GM12878 (cell line): Measurements from ENCODE around the gene MARCHF10. TPM values are rescaled to one million over a fixed set of nuclear protein-coding genes. Genes with fewer than 3 reads are reported as not detected.

Experiments used
- ATAC-seq: fragments of 200-7000 bp; cut with Tn5 transposase; 3 replicates; pipeline ENCODE4 v1.9.1; 2020; ENCODE audit warnings: mild to moderate bottlenecking, moderate library complexity
- BruUV-seq: library from RNA; stranded (reverse); fragments of 400-500 nt; replicated peaks from 2 replicates; lab custom pipeline; 2021; lab: Mats Ljungman, UMichigan
- CTCF ChIA-PET: fragments of 300-600 bp; sonication (Branson Sonifier 250); formaldehyde crosslinking; extraction: SDS; loops from one replicate; lab custom pipeline; 2021; ENCODE audit warnings: inconsistent platforms; lab: Yijun Ruan, JAX
- POLR2A ChIA-PET: fragments of 350-600 bp; formaldehyde crosslinking; extraction: SDS; loops from one replicate; lab custom pipeline; 2021; ENCODE audit warnings: inconsistent platforms; lab: Charles Lee
- RAD21 ChIA-PET: fragments of 300-600 bp; sonication (Branson Sonifier 250); formaldehyde crosslinking; loops from one replicate; lab custom pipeline; 2023; ENCODE audit warnings: antibody characterized with exemption; ENCODE audit not compliant: unreplicated experiment; lab: Charles Lee
- SMC1A ChIA-PET: fragments of 300-600 bp; sonication (Branson Sonifier 250); formaldehyde crosslinking; loops from one replicate; lab custom pipeline; 2023; ENCODE audit not compliant: unreplicated experiment, uncharacterized antibody; lab: Charles Lee
- DNase-seq: peaks from one replicate; pipeline ENCODE4 v3.0.0-alpha.2; 2011; ENCODE audit warnings: low read depth, low spot score
- FAIRE-seq: peaks from 3 replicates; lab custom pipeline; 2011; peaks lifted over from hg19 to GRCh38; lab: Jason Lieb, UNC
- H2AFZ ChIP-seq: 2 replicates; pipeline ENCODE4 v1.6.0; 2011; ENCODE audit warnings: low read depth, low read length, control low read depth; ENCODE audit not compliant: control insufficient read depth
- H3K27ac ChIP-seq: 2 replicates; pipeline ENCODE4 v1.5.1; 2011; ENCODE audit warnings: control low read depth; ENCODE audit not compliant: control insufficient read depth, insufficient read depth
- H3K27me3 ChIP-seq, 2 experiments: replicated peaks in 1 of 2; 2 replicates each; pipeline versions ENCODE4 v1.6.0 to v1.6.1; 2011; ENCODE audit warnings: low read length in 1 of 2; ENCODE audit not compliant: control insufficient read depth in 2 of 2, insufficient read depth in 2 of 2
- H3K36me3 ChIP-seq, 2 experiments: 2 replicates each; pipeline ENCODE4 v1.5.1; 2011; ENCODE audit warnings: low read length in 1 of 2; ENCODE audit not compliant: control insufficient read depth in 2 of 2, insufficient read depth in 2 of 2
- H3K4me1 ChIP-seq: 2 replicates; pipeline ENCODE4 v1.6.1; 2011; ENCODE audit warnings: mild to moderate bottlenecking, low read length, moderate library complexity, mixed read lengths; ENCODE audit not compliant: control insufficient read depth, insufficient read depth
- H3K4me2 ChIP-seq: 2 replicates; pipeline ENCODE4 v1.6.0; 2011; ENCODE audit warnings: control low read depth; ENCODE audit not compliant: control insufficient read depth, insufficient read depth
- H3K4me3 ChIP-seq: fragments of 200-600 bp; sonication (generic); 2 replicates; pipeline ENCODE4 v1.5.1; 2016
- H3K79me2 ChIP-seq: 2 replicates; pipeline ENCODE4 v1.6.0; 2011; ENCODE audit warnings: low read length; ENCODE audit not compliant: control insufficient read depth, insufficient read depth
- H3K9ac ChIP-seq: 2 replicates; pipeline ENCODE4 v1.8.0; 2011; ENCODE audit warnings: low read length, control low read depth, mixed read lengths; ENCODE audit not compliant: control insufficient read depth, insufficient read depth
- H3K9me3 ChIP-seq: replicated peaks from 3 replicates; pipeline ENCODE4 v1.5.1; 2011; ENCODE audit warnings: mild to moderate bottlenecking, low read length; ENCODE audit not compliant: control insufficient read depth, insufficient read depth
- H4K20me1 ChIP-seq: 2 replicates; pipeline ENCODE4 v1.6.0; 2011; ENCODE audit not compliant: control insufficient read depth, insufficient read depth
- BMI1 ChIP-seq: fragments of 450-650 bp; IDR thresholded peaks from 2 replicates; pipeline ENCODE4 v1.6.1; 2016; ENCODE audit warnings: mild to moderate bottlenecking, moderate library complexity, borderline replicate concordance
- EP300 ChIP-seq, 2 experiments: fragments of 150-350 bp in 1 of 2; IDR thresholded peaks; 2 replicates each; pipeline ENCODE4 v1.6.1; 2011 to 2012; ENCODE audit warnings: low read depth in 2 of 2, low read length in 2 of 2, borderline replicate concordance in 1 of 2, improper control_type of control experiment in 1 of 2, inconsistent platforms in 1 of 2; ENCODE audit not compliant: control insufficient read depth in 1 of 2
- GATAD2B ChIP-seq: fragments of 450-650 bp; conservative IDR thresholded peaks from 2 replicates; pipeline ENCODE4 v1.6.1; 2017; ENCODE audit warnings: low read depth, mild to moderate bottlenecking, moderate library complexity
- HCFC1 ChIP-seq: fragments of 150-350 bp; IDR thresholded peaks from 2 replicates; pipeline ENCODE4 v1.6.1; 2014; ENCODE audit warnings: low read length
- JUND ChIP-seq: IDR thresholded peaks from 2 replicates; pipeline ENCODE4 v1.6.1; 2012; ENCODE audit warnings: low read depth, mild to moderate bottlenecking, low read length, improper control_type of control experiment, moderate library complexity
- MXI1 ChIP-seq: fragments of 150-350 bp; IDR thresholded peaks from 2 replicates; pipeline ENCODE4 v1.6.1; 2011; ENCODE audit warnings: low read depth, mild to moderate bottlenecking, inconsistent platforms, low read length, improper control_type of control experiment
- NBN ChIP-seq: fragments of 450-650 bp; IDR thresholded peaks from 2 replicates; pipeline ENCODE4 v1.6.1; 2016
- PML ChIP-seq: IDR thresholded peaks from 2 replicates; pipeline ENCODE4 v1.6.1; 2012; ENCODE audit warnings: low read length, inconsistent platforms
- RAD51 ChIP-seq: fragments of 450-650 bp; IDR thresholded peaks from 2 replicates; pipeline ENCODE4 v1.6.1; 2016; ENCODE audit warnings: moderate library complexity, mild to moderate bottlenecking, inconsistent platforms
- SMAD1 ChIP-seq: fragments of 450-650 bp; IDR thresholded peaks from 2 replicates; pipeline ENCODE4 v1.6.1; 2018; ENCODE audit warnings: mild to moderate bottlenecking, low read depth; ENCODE audit not compliant: partially characterized antibody
- SMAD5 ChIP-seq: IDR thresholded peaks from 2 replicates; pipeline ENCODE4 v1.6.1; 2016; ENCODE audit warnings: antibody characterized with exemption, low read depth
- SMARCA5 ChIP-seq: fragments of 450-650 bp; IDR thresholded peaks from 2 replicates; pipeline ENCODE4 v1.6.1; 2017; ENCODE audit warnings: mild to moderate bottlenecking
- SREBF1 ChIP-seq: IDR thresholded peaks from 2 replicates; pipeline ENCODE4 v1.6.1; 2012; ENCODE audit warnings: mild to moderate bottlenecking, low read length
- SUPT20H ChIP-seq: IDR thresholded peaks from 2 replicates; pipeline ENCODE4 v1.6.1; 2011; ENCODE audit warnings: low read depth, mild to moderate bottlenecking, low read length, moderate library complexity, borderline replicate concordance; ENCODE audit not compliant: control insufficient read depth
- TCF12 ChIP-seq: IDR thresholded peaks from 2 replicates; pipeline ENCODE4 v1.6.1; 2011; ENCODE audit warnings: low read depth, mild to moderate bottlenecking, low read length
- WGBS: methylation state at CpG from one replicate; pipeline ENCODE4 v1.1.6; 2016; ENCODE audit warnings: low lambda C conversion rate; ENCODE audit not compliant: insufficient replicate concordance, insufficient coverage; ENCODE audit errors: missing lambda C conversion rate; 5-methylcytosine and 5-hydroxymethylcytosine counted together
- in situ Hi-C: fragments of 300-500 bp; cut with MboI; formaldehyde crosslinking; loops from 9 replicates; pipeline ENCODE4 v1.14.3; 2018; ENCODE audit warnings: mixed read lengths
- intact Hi-C: fragments of 100-400 bp; cut with micrococcal nuclease; formaldehyde crosslinking; loops from one replicate; pipeline ENCODE4 v1.14.2; 2022; ENCODE audit not compliant: unreplicated experiment
- polyA plus RNA-seq, 11 experiments: library from polyadenylated mRNA; depleted of rRNA in 4 of 11; unstranded in 6 of 11; stranded (reverse) in 5 of 11; fragments of >200 nt; fragmentation: Nextera tagmentation in 4 of 11; fragmentation: Illumina TruSeq in 1 of 11; extraction: Ambion mirVana in 4 of 11; extraction: Trizol in 1 of 11; gene quantifications; 1 replicate in 1 of 11; 2 replicates in 10 of 11; pipeline versions ENCODE4 v1.2.1 to v1.2.3, GENCODE V29; 2011 to 2016; ENCODE audit warnings: inconsistent platforms in 2 of 11, missing spikeins in 2 of 11, low read depth in 1 of 11
- total RNA-seq, 4 experiments: library from RNA; depleted of rRNA in 3 of 4; stranded (reverse); fragments of >200 nt in 3 of 4; fragmentation: Illumina TruSeq in 1 of 4; extraction: Trizol in 1 of 4; gene quantifications; 2 replicates each; pipeline versions ENCODE4 v1.2.1 to v1.2.3, GENCODE V29; 2013 to 2021
- TF ChIP-seq, protein P1 (sequence below): fragments of 450-650 bp; IDR thresholded peaks from 2 replicates; pipeline ENCODE4 v1.6.1; 2017; ENCODE audit warnings: low read depth, mild to moderate bottlenecking, moderate library complexity
- TF ChIP-seq, protein P2 (sequence below): IDR thresholded peaks from 2 replicates; pipeline ENCODE4 v1.6.1; 2012; ENCODE audit warnings: improper control_type of control experiment, low read depth, low read length; ENCODE audit not compliant: insufficient replicate concordance

Gene MARCHF10
- total and polyA plus RNA-seq, 10 of the 15 experiments (the other 5 are each of a cell fraction or from before 2014, with no cell fraction given) = 0.11 to 0.24 TPM; not detected in 8

DNA sequence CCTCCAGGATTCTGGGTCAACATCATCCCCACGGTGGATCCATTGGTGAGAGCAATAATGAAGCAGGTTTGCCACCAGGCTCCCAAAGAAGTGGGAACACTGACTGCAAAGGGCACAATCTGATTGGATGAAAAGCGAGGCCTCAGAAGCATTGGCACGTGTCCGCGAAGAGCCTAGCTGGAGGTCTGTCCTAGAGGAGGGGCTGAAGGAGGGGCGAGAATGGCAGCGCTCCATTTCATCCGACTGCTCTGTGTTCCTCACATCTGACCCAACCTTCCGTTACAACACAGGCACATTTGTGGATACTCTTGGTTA is 100.7 kb downstream of the MARCHF10 start (continued):
- no peak for TF ChIP-seq SUPT20H

DNA sequence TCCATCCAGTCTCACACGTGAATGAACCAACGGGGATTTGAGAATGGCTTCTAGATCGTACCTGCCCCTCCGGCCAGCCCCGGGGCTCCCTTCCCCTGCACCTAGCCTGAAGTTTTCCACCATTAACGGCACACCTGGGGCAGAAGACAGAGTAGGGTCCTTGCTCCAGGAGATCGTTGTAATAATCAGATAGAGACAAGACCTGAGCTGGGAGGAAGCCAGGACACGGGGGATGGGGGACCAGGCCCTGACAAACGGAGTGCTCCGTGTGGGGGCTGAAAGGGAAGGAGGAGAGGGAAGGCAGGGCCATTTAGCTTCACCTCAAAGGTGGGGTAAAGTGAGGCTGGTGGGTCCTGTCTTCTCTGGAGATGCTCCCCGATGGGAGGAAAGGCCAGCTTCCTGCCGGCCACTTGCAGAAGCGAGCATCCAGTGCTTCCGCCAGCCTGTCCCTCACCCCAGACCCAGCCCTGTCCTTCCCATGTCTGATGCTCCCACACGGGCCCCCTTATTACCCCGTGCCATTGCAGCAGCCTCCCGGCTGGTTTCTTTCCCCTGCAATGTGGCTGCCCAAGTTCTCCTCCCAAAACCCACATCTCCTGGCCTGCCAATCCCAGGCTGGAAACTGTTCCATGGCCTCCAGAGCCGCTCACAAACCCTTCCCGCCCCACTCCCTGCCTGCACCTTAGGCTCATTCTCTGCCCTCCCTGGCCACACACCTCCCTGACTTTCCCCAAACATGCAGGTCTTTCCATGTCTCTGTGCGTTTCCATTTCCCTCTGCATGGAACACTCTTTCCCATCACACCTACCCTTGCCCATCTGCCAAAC is 101.3 kb downstream of the MARCHF10 start:
- CTCF ChIA-PET = no interaction called here
- TF ChIP-seq, protein P1, sequence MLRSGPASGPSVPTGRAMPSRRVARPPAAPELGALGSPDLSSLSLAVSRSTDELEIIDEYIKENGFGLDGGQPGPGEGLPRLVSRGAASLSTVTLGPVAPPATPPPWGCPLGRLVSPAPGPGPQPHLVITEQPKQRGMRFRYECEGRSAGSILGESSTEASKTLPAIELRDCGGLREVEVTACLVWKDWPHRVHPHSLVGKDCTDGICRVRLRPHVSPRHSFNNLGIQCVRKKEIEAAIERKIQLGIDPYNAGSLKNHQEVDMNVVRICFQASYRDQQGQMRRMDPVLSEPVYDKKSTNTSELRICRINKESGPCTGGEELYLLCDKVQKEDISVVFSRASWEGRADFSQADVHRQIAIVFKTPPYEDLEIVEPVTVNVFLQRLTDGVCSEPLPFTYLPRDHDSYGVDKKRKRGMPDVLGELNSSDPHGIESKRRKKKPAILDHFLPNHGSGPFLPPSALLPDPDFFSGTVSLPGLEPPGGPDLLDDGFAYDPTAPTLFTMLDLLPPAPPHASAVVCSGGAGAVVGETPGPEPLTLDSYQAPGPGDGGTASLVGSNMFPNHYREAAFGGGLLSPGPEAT = no peak
- TF ChIP-seq NBN (no peak), SMAD1 (no peak), TCF12 (no peak), SMARCA5 (no peak), EP300 (IDR thresholded peaks at IDR 0.05; ENCODE audit: borderline replicate concordance in 1 of 2, control insufficient read depth in 1 of 2, low read depth in 2 of 2, low read length in 2 of 2) (no peak), BMI1 (no peak), PML (no peak), SREBF1 (no peak), HCFC1 (no peak), MXI1 (no peak), GATAD2B (no peak), JUND (no peak), SMAD5 (no peak), RAD51 (no peak)
- TF ChIP-seq, protein P2, sequence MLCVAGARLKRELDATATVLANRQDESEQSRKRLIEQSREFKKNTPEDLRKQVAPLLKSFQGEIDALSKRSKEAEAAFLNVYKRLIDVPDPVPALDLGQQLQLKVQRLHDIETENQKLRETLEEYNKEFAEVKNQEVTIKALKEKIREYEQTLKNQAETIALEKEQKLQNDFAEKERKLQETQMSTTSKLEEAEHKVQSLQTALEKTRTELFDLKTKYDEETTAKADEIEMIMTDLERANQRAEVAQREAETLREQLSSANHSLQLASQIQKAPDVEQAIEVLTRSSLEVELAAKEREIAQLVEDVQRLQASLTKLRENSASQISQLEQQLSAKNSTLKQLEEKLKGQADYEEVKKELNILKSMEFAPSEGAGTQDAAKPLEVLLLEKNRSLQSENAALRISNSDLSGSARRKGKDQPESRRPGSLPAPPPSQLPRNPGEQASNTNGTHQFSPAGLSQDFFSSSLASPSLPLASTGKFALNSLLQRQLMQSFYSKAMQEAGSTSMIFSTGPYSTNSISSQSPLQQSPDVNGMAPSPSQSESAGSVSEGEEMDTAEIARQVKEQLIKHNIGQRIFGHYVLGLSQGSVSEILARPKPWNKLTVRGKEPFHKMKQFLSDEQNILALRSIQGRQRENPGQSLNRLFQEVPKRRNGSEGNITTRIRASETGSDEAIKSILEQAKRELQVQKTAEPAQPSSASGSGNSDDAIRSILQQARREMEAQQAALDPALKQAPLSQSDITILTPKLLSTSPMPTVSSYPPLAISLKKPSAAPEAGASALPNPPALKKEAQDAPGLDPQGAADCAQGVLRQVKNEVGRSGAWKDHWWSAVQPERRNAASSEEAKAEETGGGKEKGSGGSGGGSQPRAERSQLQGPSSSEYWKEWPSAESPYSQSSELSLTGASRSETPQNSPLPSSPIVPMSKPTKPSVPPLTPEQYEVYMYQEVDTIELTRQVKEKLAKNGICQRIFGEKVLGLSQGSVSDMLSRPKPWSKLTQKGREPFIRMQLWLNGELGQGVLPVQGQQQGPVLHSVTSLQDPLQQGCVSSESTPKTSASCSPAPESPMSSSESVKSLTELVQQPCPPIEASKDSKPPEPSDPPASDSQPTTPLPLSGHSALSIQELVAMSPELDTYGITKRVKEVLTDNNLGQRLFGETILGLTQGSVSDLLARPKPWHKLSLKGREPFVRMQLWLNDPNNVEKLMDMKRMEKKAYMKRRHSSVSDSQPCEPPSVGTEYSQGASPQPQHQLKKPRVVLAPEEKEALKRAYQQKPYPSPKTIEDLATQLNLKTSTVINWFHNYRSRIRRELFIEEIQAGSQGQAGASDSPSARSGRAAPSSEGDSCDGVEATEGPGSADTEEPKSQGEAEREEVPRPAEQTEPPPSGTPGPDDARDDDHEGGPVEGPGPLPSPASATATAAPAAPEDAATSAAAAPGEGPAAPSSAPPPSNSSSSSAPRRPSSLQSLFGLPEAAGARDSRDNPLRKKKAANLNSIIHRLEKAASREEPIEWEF = no peak

More for the DNA sequence above, 101.3 kb downstream of the MARCHF10 start:
- no peak overlapping the region for H3K27ac ChIP-seq
- H3K79me2 ChIP-seq = no peaks in the 10 kb centered on the region
- WGBS = 68% methylated on average over 20 of the region's 20 CpGs
- FAIRE-seq (no peak), ATAC-seq (no peak), DNase-seq (no peak)
- ChIA-PET SMC1A (no interaction called here), RAD21 (no interaction called here), POLR2A (no interaction called here)
- no peaks in the 10 kb centered on the region for H3K4me1 ChIP-seq
- no peak overlapping the region for H3K9ac ChIP-seq
- in situ Hi-C loops (no loop called here), intact Hi-C loops (no loop called here)
- H3K9me3 ChIP-seq = peaks cover 7% of the 10 kb centered on the region; the same call in 2 of the 3 replicates
- no peak overlapping the region for H3K4me2 ChIP-seq
- H2AFZ ChIP-seq = no peak overlapping the region
- H3K36me3 ChIP-seq = no peaks in the 10 kb centered on the region
- no TSS peak for BruUV-seq
- H4K20me1 ChIP-seq = no peaks in the 10 kb centered on the region
- peaks cover 2 to 8% of the 10 kb centered on the region in 2 experiments; a peak in 2 of 4 replicates for H3K27me3 ChIP-seq
- no peak overlapping the region for H3K4me3 ChIP-seq
